Aortic smooth muscle cell (primary cell): Measurements from ENCODE around the gene FHOD1. TPM values are rescaled to one million over a fixed set of nuclear protein-coding genes. Genes with fewer than 3 reads are reported as not detected.

Experiments used
- total RNA-seq: library from RNA; depleted of rRNA; stranded (reverse); fragments of >200 nt; gene quantifications from 2 replicates; pipeline ENCODE4 v1.2.3, GENCODE V29; 2014

FHOD1 gene
- 9.5 and 15.2 TPM in 2 replicates for total RNA-seq

GRCh38 chr16:67247192-67248072 lies at the start of gene FHOD1:
Gene FHOD1, minus strand, starts transcription at chr16:67247481. Its CDS starts 71 bp downstream, at chr16:67247410.

GRCh38 chr16:67279296-67280089 lies 32.2 kb upstream of the FHOD1 start, which contains the start of gene PLEKHG4:
Gene PLEKHG4, plus strand, starts transcription at chr16:67279532. Its CDS starts 513 bp downstream, at chr16:67280045.

GRCh38 chr16:67248401-67249177 lies 1.3 kb upstream of the FHOD1 start, which contains the start of gene SLC9A5:
Gene SLC9A5, plus strand, starts transcription at chr16:67248979. Its CDS starts 36 bp downstream, at chr16:67249015.

GRCh38 chr16:67226804-67227566 lies 20.3 kb downstream of the FHOD1 start, which contains the start of gene TMEM208:
Gene TMEM208, plus strand, starts transcription at chr16:67227130. Its CDS starts 89 bp downstream, at chr16:67227219.

GRCh38 chr16:67199011-67199807 lies 48.1 kb downstream of the FHOD1 start, which contains the start of gene ELMO3:
Gene ELMO3, plus strand, starts transcription at chr16:67199131. Its CDS starts 196 bp downstream, at chr16:67199327.

GRCh38 chr16:67191995-67192681 lies 55.1 kb downstream of the FHOD1 start, which contains the start of gene E2F4:
Gene E2F4, plus strand, starts transcription at chr16:67192155. Its CDS starts 73 bp downstream, at chr16:67192228.

GRCh38 chr16:67190041-67190440 lies 57.2 kb downstream of the FHOD1 start, which contains the start of gene EXOC3L1:
Gene EXOC3L1, minus strand, starts transcription at chr16:67190136. Its CDS starts 460 bp downstream, at chr16:67189676.

GRCh38 chr16:67183627-67184452 lies 63.4 kb downstream of the FHOD1 start, which contains the start of gene MATCAP1:
Gene MATCAP1, minus strand, starts transcription at chr16:67183963. Its CDS starts 3,353 bp downstream, at chr16:67180610.

Other genes with a start within 250 kb of the FHOD1 start
- 142 and 160 TPM in 2 replicates for gene CBFB, start 218.3 kb downstream of the FHOD1 start, total RNA-seq
- gene PHAF1, start 137.5 kb downstream of the FHOD1 start, total RNA-seq: 12.8 and 13.5 TPM in 2 replicates
- gene B3GNT9, start 96.5 kb downstream of the FHOD1 start, total RNA-seq: 36.5 and 44.3 TPM in 2 replicates
- 15.9 and 18.1 TPM in 2 replicates for gene TRADD, start 87.6 kb downstream of the FHOD1 start, total RNA-seq
- gene FBXL8, start 87.5 kb downstream of the FHOD1 start, total RNA-seq: 7.1 and 7.2 TPM in 2 replicates
- 3.3 and 4.9 TPM in 2 replicates for gene HSF4, start 82.7 kb downstream of the FHOD1 start, total RNA-seq
- gene NOL3, start 76.9 kb downstream of the FHOD1 start, total RNA-seq: 23.9 and 25.2 TPM in 2 replicates
- gene MATCAP1, start 63.5 kb downstream of the FHOD1 start, total RNA-seq: 14.4 and 15.2 TPM in 2 replicates
- gene EXOC3L1, start 57.3 kb downstream of the FHOD1 start, total RNA-seq: 0.25 and 0.66 TPM in 2 replicates
- 36.6 and 42.5 TPM in 2 replicates for gene E2F4, start 55.3 kb downstream of the FHOD1 start, total RNA-seq
- 0.44 and 0.66 TPM in 2 replicates for gene ELMO3, start 48.4 kb downstream of the FHOD1 start, total RNA-seq
- gene TMEM208, start 20.4 kb downstream of the FHOD1 start, total RNA-seq: 39.9 and 45.7 TPM in 2 replicates
- 0.31 and 0.66 TPM in 2 replicates for gene SLC9A5, start 1.5 kb upstream of the FHOD1 start, total RNA-seq
- gene PLEKHG4, start 32.1 kb upstream of the FHOD1 start, total RNA-seq: 11.6 and 24.0 TPM in 2 replicates
- under 0.01 TPM in 1 of 2 replicates, not detected in the other for gene KCTD19, start 79.3 kb upstream of the FHOD1 start, total RNA-seq
- not detected in 2 replicates for gene LRRC36, start 79.3 kb upstream of the FHOD1 start, total RNA-seq
- 0.50 and 0.66 TPM in 2 replicates for gene TPPP3, start 146.0 kb upstream of the FHOD1 start, total RNA-seq
- 5.2 and 6.3 TPM in 2 replicates for gene ZDHHC1, start 169.0 kb upstream of the FHOD1 start, total RNA-seq
- gene HSD11B2, start 183.6 kb upstream of the FHOD1 start, total RNA-seq: not detected in 2 replicates
- 103 and 115 TPM in 2 replicates for gene ATP6V0D1, start 233.7 kb upstream of the FHOD1 start, total RNA-seq
- gene AGRP, start 236.1 kb upstream of the FHOD1 start, total RNA-seq: not detected in 2 replicates